Transverse colon (tissue), 4 donors: Measurements from ENCODE around the gene EXD3. TPM values are rescaled to one million over a fixed set of nuclear protein-coding genes. Genes with fewer than 3 reads are reported as not detected.
A peak's percentile ranks its signal among the peaks of the same experiment; 100 is the strongest.

Experiments
- DNase-seq: peaks from one replicate; pipeline ENCODE4 v3.0.0-alpha.2; 2019
- H3K27ac ChIP-seq, 4 donors: fragments of 200-600 bp; sonication (generic); 2 replicates each; pipeline ENCODE4 v1.5.1; 2016 to 2018; ENCODE audit warnings: inconsistent platforms in 4 of 4
- H3K27me3 ChIP-seq: fragments of 200-600 bp; sonication (generic); 2 replicates; pipeline ENCODE4 v1.5.1; 2017; ENCODE audit warnings: inconsistent platforms
- H3K36me3 ChIP-seq, 4 donors: fragments of 200-600 bp; sonication (generic); 2 replicates each; pipeline ENCODE4 v1.5.1; 2017 to 2019; ENCODE audit warnings: inconsistent platforms in 4 of 4
- H3K4me1 ChIP-seq, 4 donors: fragments of 200-600 bp; sonication (generic); 2 replicates each; pipeline ENCODE4 v1.5.1; 2017 to 2020; ENCODE audit warnings: inconsistent platforms in 4 of 4
- H3K4me3 ChIP-seq, 4 donors: fragments of 200-600 bp; sonication (generic); 1 replicate in 1 of 4; 2 replicates in 3 of 4; pipeline versions ENCODE4 v1.5.1 to v1.6.1; 2017 to 2019; ENCODE audit warnings: inconsistent platforms in 4 of 4
- H3K9me3 ChIP-seq, 2 donors: fragments of 200-600 bp; sonication (generic); 2 replicates each; pipeline ENCODE4 v1.5.1; 2017 to 2019; ENCODE audit warnings: inconsistent platforms in 2 of 2
- EP300 ChIP-seq: sonication (generic); formaldehyde crosslinking; IDR thresholded peaks from one replicate; pipeline ENCODE4 v1.6.1; 2017; ENCODE audit warnings: antibody characterized with exemption, low read depth
- POLR2A ChIP-seq: fragments of 450-650 bp; IDR thresholded peaks from one replicate; pipeline ENCODE4 v1.6.1; 2016; ENCODE audit warnings: antibody characterized with exemption, mild to moderate bottlenecking, moderate library complexity
- POLR2AphosphoS5 ChIP-seq, 3 donors: sonication (generic); formaldehyde crosslinking; IDR thresholded peaks; one replicate each; pipeline ENCODE4 v1.6.1; 2016; ENCODE audit warnings: antibody characterized with exemption in 3 of 3
- WGBS, 2 donors: methylation state at CpG; one replicate each; pipeline ENCODE4 v1.1.5; 2018; ENCODE audit warnings: low coverage in 1 of 2; 5-methylcytosine and 5-hydroxymethylcytosine counted together
- in situ Hi-C, 4 donors: fragments of 200-750 bp; cut with MboI; loops; one replicate each; pipeline versions ENCODE4 v1.15.0 to v1.15.1; 2017; ENCODE audit warnings: low sequenced_read_pairs in 3 of 4, low pct_ligation_motif_present in 1 of 4, low pct_unique_long_range_greater_than_20kb in 1 of 4
- intact Hi-C: fragments of 100-400 bp; cut with DNase I; formaldehyde crosslinking; loops from one replicate; pipeline ENCODE4 v1.15.1; 2023; ENCODE audit warnings: low total_unique reads
- total RNA-seq, 4 donors: library from RNA; depleted of rRNA; stranded (reverse); fragments of >200 nt; gene quantifications; one replicate each; pipeline ENCODE4 v1.1.0, GENCODE V29; 2016
- TF ChIP-seq, protein P1 (sequence below), 5 experiments: fragments of 200-600 bp in 3 of 5; fragments of 450-650 bp in 2 of 5; sonication (generic) in 3 of 5; IDR thresholded peaks; 1 replicate in 2 of 5; 2 replicates in 3 of 5; pipeline ENCODE4 v1.5.1; 2016 to 2017; ENCODE audit warnings: antibody characterized with exemption in 5 of 5, inconsistent platforms in 3 of 5, mild to moderate bottlenecking in 2 of 5, moderate library complexity in 1 of 5

Gene EXD3
- total RNA-seq, 4 donors from 2014 or later: 47.6 to 228 (median 74.2) TPM

DNA sequence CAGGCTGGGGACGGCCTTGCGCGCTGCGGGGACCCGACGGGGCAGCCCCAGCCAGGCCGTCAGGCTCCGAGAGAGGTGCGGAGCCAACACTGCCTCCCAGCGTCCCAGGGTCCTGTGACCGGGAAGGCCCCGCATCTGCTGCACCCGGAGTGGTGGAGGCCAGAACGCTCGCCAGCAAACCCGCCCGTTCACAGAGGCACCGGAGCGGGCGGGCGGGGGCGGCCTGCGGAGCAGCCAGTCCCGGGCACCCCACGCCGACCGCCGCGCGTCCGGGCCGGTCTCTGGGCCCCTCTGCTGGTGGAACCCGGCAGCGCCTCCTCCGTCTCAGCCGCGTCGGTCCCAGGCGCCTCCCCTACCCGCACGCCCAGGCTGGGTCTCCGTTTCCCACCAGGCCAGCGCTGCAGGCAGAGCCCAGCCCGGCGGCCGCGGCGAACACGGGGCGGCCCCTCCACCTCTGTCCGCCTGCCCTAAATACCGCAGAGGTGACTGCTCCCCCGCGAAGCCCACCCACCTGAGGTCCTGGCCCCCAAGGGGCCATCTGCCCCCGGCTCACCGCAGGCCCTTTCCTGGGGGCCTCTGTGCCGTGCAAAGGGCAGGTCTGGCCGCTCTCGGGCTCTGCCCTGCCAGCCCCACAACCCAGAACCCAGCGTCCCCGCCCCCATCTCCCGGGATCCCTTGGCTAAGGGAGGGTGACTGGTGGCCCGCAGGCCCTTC is 15.9 kb downstream of the EXD3 start:
- H3K9me3 ChIP-seq: no peaks in the 10 kb centered on the region
- TF ChIP-seq POLR2AphosphoS5 (IDR thresholded peaks at IDR 0.05): no peak
- TF ChIP-seq EP300: no peak
- no peak for TF ChIP-seq POLR2A
- TF ChIP-seq, protein P1, sequence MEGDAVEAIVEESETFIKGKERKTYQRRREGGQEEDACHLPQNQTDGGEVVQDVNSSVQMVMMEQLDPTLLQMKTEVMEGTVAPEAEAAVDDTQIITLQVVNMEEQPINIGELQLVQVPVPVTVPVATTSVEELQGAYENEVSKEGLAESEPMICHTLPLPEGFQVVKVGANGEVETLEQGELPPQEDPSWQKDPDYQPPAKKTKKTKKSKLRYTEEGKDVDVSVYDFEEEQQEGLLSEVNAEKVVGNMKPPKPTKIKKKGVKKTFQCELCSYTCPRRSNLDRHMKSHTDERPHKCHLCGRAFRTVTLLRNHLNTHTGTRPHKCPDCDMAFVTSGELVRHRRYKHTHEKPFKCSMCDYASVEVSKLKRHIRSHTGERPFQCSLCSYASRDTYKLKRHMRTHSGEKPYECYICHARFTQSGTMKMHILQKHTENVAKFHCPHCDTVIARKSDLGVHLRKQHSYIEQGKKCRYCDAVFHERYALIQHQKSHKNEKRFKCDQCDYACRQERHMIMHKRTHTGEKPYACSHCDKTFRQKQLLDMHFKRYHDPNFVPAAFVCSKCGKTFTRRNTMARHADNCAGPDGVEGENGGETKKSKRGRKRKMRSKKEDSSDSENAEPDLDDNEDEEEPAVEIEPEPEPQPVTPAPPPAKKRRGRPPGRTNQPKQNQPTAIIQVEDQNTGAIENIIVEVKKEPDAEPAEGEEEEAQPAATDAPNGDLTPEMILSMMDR (IDR thresholded peaks at IDR 0.05): peak; percentile 58 to 93 (median 78)
- no peaks in the 10 kb centered on the region for H3K27me3 ChIP-seq
- WGBS, 2 donors: 1% methylated on average over 32 of the region's 63 CpGs; no CpG with 5 or more reads in 1 of the 2 donors
- peaks cover 19 to 47% (median 28%) of the 10 kb centered on the region in 4 donors for H3K4me1 ChIP-seq
- in situ Hi-C loops: loop anchor here (10.0 to 25.0 kb wide), 2 partner anchors 120 to 122 kb away; partner anchors contain the start of gene TOR4A (in 2 of the 4)
- H3K27ac ChIP-seq: peak overlapping the region; percentile 49 to 64 (median 54)
- H3K36me3 ChIP-seq: no peaks in the 10 kb centered on the region
- peak; percentile 79 for DNase-seq
- intact Hi-C loops: no loop called here
- peak overlapping the region in 3 of 4 donors; percentile 9 to 47 (median 38) for H3K4me3 ChIP-seq

DNA sequence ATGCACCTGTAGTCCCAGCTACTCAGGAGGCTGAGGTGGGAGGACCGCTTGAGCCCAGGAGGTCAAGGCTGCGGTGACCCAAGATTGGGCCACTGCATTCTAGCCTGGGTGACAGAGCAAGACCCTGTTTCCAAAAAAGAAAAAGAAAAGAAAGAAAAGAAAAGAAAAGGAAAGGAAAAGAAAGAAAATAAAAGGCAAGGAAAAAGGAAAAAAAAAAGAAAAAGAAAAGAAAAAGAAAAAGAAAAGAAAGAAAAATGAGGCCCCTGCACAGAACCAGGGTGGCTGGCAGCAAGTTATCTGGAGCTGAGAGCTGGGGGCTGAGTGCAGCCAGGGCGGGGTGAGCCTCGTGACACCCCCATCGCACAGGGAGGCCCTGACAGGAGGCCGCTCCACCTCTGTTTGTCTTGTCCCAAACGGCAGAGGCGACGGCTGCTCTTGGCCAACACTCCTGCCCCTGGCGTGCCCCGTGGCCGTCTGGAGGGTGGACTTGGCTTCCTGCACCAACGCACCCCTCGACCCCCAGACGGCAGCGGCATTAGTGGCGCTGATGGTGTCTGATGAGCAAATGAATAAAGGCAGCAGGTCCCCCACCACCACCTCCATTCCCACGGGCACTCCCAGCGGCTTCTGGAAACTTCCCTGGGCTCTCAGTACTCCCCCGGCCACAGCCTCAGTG is 16.7 kb downstream of the EXD3 start:
- no peaks in the 10 kb centered on the region for H3K9me3 ChIP-seq
- H3K4me1 ChIP-seq: peaks cover 13 to 40% (median 23%) of the 10 kb centered on the region in 4 donors
- no peak for DNase-seq
- H3K36me3 ChIP-seq: no peaks in the 10 kb centered on the region
- WGBS, 2 donors: 58 to 59% methylated on average over 12 to 20 of the region's 20 CpGs
- peak overlapping the region in 3 of 4 donors; percentile 9 to 47 (median 38) for H3K4me3 ChIP-seq
- TF ChIP-seq POLR2A (no peak), EP300 (no peak), POLR2AphosphoS5 (IDR thresholded peaks at IDR 0.05) (no peak)
- TF ChIP-seq, protein P1 (IDR thresholded peaks at IDR 0.05): no peak
- intact Hi-C loops (no loop called here), in situ Hi-C loops (loop anchor here (10.0 to 25.0 kb wide), 2 partner anchors 119 to 121 kb away; partner anchors contain the start of gene TOR4A (in 2 of the 4))
- H3K27ac ChIP-seq: peak overlapping the region in 3 of 4 donors; percentile 49 to 64 (median 57)
- H3K27me3 ChIP-seq: no peaks in the 10 kb centered on the region

DNA sequence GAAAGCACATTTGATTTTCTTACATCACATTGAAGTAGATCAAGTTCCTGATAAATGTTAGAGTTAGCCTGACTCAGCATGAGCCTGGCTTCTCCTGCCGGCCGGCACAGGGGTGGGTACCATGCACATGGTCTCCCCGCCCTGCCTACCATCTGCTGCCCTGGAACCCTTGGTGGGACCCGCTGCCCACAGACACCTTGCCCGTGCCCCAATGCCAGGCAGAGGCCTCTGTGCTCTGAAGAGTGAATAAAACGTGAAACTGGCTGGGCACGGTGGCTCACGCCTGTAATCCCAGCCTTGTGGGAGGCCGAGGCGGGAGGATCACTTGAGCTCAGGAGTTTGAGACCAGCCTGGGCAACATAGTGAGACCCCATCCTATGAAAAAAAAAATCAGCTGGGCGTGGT is 17.3 kb downstream of the EXD3 start:
- H3K27me3 ChIP-seq: no peaks in the 10 kb centered on the region
- TF ChIP-seq EP300 (no peak), POLR2A (no peak), POLR2AphosphoS5 (IDR thresholded peaks at IDR 0.05) (no peak)
- TF ChIP-seq, protein P1 (IDR thresholded peaks at IDR 0.05): no peak
- 91 to 94% methylated on average over 2 to 10 of the region's 11 CpGs for WGBS, 2 donors
- no peak overlapping the region for H3K4me3 ChIP-seq
- no peak for DNase-seq
- no peaks in the 10 kb centered on the region for H3K36me3 ChIP-seq
- no peaks in the 10 kb centered on the region for H3K9me3 ChIP-seq
- in situ Hi-C loops (loop anchor here (10.0 to 25.0 kb wide), 2 partner anchors 118 to 121 kb away; partner anchors contain the start of gene TOR4A (in 2 of the 4)), intact Hi-C loops (no loop called here)
- peaks cover 8 to 37% (median 22%) of the 10 kb centered on the region in 4 donors for H3K4me1 ChIP-seq
- H3K27ac ChIP-seq: no peak overlapping the region

DNA sequence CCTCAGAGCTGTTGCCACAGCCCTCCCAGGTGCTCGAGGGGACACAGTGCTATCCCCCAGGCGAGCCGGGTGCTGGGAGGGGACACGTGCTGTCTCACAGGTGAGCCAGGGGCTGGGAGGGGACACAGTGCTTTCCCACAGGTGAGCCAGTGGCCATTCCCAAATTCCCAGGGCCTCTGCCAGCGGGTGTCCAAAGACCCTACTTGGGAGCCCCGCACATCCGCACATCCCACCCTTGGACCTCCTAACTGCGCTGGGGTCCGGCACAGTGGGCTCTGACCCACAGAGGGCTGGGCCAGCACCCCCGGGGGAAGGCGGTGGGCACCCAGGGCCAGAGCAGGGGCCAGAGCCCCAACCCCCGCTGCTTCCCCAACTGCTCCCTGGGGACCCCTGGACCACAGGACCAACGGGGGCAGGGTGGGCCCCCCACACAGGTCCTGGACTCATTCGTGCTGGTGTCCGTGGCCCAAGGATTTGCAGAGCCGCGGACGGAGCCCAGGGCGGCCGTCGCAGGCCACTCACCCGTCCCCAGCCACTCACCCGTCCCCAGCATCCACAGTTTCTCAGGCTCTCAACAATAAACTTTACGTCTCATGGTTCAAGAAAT is 17.9 kb downstream of the EXD3 start:
- no peaks in the 10 kb centered on the region for H3K9me3 ChIP-seq
- peaks cover 8 to 39% (median 24%) of the 10 kb centered on the region in 4 donors for H3K4me1 ChIP-seq
- 95% methylated on average over 23 of the region's 24 CpGs; no CpG with 5 or more reads in 1 of the 2 donors for WGBS, 2 donors
- in situ Hi-C loops: loop anchor here (10.0 to 25.0 kb wide), 2 partner anchors 118 to 120 kb away; partner anchors contain the start of gene TOR4A (in 2 of the 4)
- H3K36me3 ChIP-seq: no peaks in the 10 kb centered on the region
- no peak overlapping the region for H3K27ac ChIP-seq
- TF ChIP-seq POLR2AphosphoS5 (IDR thresholded peaks at IDR 0.05) (no peak), POLR2A (no peak), EP300 (no peak)
- TF ChIP-seq, protein P1 (IDR thresholded peaks at IDR 0.05): no peak
- no peak for DNase-seq
- intact Hi-C loops: no loop called here
- H3K27me3 ChIP-seq: no peaks in the 10 kb centered on the region
- no peak overlapping the region for H3K4me3 ChIP-seq
